ENCODE data around the gene ZC3H7A. TPM values are rescaled to one million over a fixed set of nuclear protein-coding genes. Genes with fewer than 3 reads are reported as not detected.

The ZC3H7A gene
- total and polyA plus RNA-seq, 10 of the 15 experiments (the other 5 are each of a cell fraction or from before 2014, with no cell fraction given) = 46.3 to 188 (median 68.6) TPM

DNA sequence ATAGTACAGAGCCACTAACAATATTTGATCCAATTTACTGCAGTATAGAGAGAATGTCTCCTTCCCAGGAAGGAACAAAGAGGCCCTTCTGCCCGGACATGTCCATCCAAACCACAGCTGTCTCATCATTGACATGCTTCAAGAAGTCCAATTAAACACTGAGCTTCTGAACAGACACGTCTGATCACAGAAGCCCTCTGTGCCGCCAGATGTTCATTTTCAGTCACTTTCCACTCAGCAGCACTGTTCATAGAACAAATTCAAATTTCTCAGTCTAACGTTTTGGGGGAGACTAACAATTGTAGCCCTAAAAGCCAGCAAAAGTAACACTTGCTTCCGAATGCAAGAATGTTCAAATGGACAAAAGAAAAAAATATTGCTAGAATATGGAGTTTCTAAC is 15.3 kb downstream of the ZC3H7A start (continued):
- TF ChIP-seq PRDM15 (CRISPR knock-in tag; IDR thresholded peaks at IDR 0.05) (no peak), POU2F2 (IDR thresholded peaks at IDR 0.05; ENCODE audit: borderline replicate concordance, low read depth, low read length) (no peak; the same call in 2 of the 3 replicates), RCOR1 (conservative IDR thresholded peaks at IDR 0.05; ENCODE audit: low read depth, low read length) (no peak), STAT1 (conservative IDR thresholded peaks at IDR 0.05) (no peak), EGR1 (IDR thresholded peaks at IDR 0.05; ENCODE audit: borderline replicate concordance in 1 of 2, low read depth in 2 of 2, low read length in 2 of 2) (no peak), GABPA (IDR thresholded peaks at IDR 0.05; ENCODE audit: low read depth) (no peak), E4F1 (IDR thresholded peaks at IDR 0.05; ENCODE audit: borderline replicate concordance, partially characterized antibody) (no peak), RBBP5 (conservative IDR thresholded peaks at IDR 0.05) (no peak), BACH1 (IDR thresholded peaks at IDR 0.05; ENCODE audit: borderline replicate concordance) (no peak; the same call in 1 of the 2 replicates), NBN (IDR thresholded peaks at IDR 0.05) (no peak), CREB1 (IDR thresholded peaks at IDR 0.05; ENCODE audit: low read depth) (no peak), MTA3 (IDR thresholded peaks at IDR 0.05; ENCODE audit: borderline replicate concordance, low read length) (no peak; the same call in 1 of the 2 replicates), KAT2A (conservative IDR thresholded peaks at IDR 0.05; ENCODE audit: control insufficient read depth, low read depth, low read length) (no peak), PBX3 (IDR thresholded peaks at IDR 0.05; ENCODE audit: insufficient replicate concordance, low read depth, low read length) (peak; percentile 66), CBX5 (IDR thresholded peaks at IDR 0.05; ENCODE audit: low read depth) (no peak), ZNF274 (IDR thresholded peaks at IDR 0.05; ENCODE audit: insufficient read depth, insufficient read length) (no peak), NR2F1 (conservative IDR thresholded peaks at IDR 0.05) (no peak), BMI1 (IDR thresholded peaks at IDR 0.05; ENCODE audit: borderline replicate concordance) (peak; percentile 24)
- TF ChIP-seq, protein P1, sequence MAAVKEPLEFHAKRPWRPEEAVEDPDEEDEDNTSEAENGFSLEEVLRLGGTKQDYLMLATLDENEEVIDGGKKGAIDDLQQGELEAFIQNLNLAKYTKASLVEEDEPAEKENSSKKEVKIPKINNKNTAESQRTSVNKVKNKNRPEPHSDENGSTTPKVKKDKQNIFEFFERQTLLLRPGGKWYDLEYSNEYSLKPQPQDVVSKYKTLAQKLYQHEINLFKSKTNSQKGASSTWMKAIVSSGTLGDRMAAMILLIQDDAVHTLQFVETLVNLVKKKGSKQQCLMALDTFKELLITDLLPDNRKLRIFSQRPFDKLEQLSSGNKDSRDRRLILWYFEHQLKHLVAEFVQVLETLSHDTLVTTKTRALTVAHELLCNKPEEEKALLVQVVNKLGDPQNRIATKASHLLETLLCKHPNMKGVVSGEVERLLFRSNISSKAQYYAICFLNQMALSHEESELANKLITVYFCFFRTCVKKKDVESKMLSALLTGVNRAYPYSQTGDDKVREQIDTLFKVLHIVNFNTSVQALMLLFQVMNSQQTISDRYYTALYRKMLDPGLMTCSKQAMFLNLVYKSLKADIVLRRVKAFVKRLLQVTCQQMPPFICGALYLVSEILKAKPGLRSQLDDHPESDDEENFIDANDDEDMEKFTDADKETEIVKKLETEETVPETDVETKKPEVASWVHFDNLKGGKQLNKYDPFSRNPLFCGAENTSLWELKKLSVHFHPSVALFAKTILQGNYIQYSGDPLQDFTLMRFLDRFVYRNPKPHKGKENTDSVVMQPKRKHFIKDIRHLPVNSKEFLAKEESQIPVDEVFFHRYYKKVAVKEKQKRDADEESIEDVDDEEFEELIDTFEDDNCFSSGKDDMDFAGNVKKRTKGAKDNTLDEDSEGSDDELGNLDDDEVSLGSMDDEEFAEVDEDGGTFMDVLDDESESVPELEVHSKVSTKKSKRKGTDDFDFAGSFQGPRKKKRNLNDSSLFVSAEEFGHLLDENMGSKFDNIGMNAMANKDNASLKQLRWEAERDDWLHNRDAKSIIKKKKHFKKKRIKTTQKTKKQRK (IDR thresholded peaks at IDR 0.05; ENCODE audit: low read depth, low read length) = no peak
- TF ChIP-seq, protein P2, sequence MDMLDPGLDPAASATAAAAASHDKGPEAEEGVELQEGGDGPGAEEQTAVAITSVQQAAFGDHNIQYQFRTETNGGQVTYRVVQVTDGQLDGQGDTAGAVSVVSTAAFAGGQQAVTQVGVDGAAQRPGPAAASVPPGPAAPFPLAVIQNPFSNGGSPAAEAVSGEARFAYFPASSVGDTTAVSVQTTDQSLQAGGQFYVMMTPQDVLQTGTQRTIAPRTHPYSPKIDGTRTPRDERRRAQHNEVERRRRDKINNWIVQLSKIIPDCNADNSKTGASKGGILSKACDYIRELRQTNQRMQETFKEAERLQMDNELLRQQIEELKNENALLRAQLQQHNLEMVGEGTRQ (IDR thresholded peaks at IDR 0.05; ENCODE audit: borderline replicate concordance, low read depth, low read length) = no peak
